Measurements from ENCODE around the gene APOC3.

Gene APOC3

DNA sequence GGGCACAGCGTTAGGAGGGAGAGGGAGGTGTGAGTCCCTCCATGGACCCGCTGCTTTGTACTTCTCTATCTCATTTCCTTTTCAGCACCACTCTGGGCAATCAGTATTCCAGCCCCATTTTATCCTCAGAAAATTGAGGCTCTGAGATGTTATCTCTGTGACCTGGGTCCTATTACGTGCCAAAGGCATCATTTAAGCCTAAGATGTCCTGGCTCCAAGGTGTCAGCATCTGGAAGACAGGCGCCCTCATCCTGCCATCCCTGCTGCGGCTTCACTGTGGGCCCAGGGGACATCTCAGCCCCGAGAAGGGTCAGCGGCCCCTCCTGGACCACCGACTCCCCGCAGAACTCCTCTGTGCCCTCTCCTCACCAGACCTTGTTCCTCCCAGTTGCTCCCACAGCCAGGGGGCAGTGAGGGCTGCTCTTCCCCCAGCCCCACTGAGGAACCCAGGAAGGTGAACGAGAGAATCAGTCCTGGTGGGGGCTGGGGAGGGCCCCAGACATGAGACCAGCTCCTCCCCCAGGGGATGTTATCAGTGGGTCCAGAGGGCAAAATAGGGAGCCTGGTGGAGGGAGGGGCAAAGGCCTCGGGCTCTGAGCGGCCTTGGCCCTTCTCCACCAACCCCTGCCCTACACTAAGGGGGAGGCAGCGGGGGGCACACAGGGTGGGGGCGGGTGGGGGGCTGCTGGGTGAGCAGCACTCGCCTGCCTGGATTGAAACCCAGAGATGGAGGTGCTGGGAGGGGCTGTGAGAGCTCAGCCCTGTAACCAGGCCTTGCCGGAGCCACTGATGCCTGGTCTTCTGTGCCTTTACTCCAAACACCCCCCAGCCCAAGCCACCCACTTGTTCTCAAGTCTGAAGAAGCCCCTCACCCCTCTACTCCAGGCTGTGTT is 829 bp upstream of the APOC3 start:
- Histone ChIP-seq H3K36me3 (no peaks in the 10 kb centered on the region), H3K27me3 (ENCODE audit: insufficient read depth, low read depth, severe bottlenecking) (no peaks in the 10 kb centered on the region), H3K27ac (no peak overlapping the region), H3K4me3 (ENCODE audit: low read depth, low read length) (no peak overlapping the region), H3K9me3 (ENCODE audit: severe bottlenecking) (no peaks in the 10 kb centered on the region)
- TF ChIP-seq, protein P1, sequence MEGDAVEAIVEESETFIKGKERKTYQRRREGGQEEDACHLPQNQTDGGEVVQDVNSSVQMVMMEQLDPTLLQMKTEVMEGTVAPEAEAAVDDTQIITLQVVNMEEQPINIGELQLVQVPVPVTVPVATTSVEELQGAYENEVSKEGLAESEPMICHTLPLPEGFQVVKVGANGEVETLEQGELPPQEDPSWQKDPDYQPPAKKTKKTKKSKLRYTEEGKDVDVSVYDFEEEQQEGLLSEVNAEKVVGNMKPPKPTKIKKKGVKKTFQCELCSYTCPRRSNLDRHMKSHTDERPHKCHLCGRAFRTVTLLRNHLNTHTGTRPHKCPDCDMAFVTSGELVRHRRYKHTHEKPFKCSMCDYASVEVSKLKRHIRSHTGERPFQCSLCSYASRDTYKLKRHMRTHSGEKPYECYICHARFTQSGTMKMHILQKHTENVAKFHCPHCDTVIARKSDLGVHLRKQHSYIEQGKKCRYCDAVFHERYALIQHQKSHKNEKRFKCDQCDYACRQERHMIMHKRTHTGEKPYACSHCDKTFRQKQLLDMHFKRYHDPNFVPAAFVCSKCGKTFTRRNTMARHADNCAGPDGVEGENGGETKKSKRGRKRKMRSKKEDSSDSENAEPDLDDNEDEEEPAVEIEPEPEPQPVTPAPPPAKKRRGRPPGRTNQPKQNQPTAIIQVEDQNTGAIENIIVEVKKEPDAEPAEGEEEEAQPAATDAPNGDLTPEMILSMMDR (IDR thresholded peaks at IDR 0.05; ENCODE audit: low read depth, low read length), result no peak
- no peak for DNase-seq

DNA sequence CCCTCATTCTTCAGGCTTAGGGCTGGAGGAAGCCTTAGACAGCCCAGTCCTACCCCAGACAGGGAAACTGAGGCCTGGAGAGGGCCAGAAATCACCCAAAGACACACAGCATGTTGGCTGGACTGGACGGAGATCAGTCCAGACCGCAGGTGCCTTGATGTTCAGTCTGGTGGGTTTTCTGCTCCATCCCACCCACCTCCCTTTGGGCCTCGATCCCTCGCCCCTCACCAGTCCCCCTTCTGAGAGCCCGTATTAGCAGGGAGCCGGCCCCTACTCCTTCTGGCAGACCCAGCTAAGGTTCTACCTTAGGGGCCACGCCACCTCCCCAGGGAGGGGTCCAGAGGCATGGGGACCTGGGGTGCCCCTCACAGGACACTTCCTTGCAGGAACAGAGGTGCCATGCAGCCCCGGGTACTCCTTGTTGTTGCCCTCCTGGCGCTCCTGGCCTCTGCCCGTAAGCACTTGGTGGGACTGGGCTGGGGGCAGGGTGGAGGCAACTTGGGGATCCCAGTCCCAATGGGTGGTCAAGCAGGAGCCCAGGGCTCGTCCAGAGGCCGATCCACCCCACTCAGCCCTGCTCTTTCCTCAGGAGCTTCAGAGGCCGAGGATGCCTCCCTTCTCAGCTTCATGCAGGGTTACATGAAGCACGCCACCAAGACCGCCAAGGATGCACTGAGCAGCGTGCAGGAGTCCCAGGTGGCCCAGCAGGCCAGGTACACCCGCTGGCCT is 641 bp downstream of the APOC3 start:
- no peak overlapping the region for H3K27ac ChIP-seq
- TF ChIP-seq, protein P1 (IDR thresholded peaks at IDR 0.05; ENCODE audit: low read depth, low read length), result no peak
- H3K36me3 ChIP-seq, result no peaks in the 10 kb centered on the region

DNA sequence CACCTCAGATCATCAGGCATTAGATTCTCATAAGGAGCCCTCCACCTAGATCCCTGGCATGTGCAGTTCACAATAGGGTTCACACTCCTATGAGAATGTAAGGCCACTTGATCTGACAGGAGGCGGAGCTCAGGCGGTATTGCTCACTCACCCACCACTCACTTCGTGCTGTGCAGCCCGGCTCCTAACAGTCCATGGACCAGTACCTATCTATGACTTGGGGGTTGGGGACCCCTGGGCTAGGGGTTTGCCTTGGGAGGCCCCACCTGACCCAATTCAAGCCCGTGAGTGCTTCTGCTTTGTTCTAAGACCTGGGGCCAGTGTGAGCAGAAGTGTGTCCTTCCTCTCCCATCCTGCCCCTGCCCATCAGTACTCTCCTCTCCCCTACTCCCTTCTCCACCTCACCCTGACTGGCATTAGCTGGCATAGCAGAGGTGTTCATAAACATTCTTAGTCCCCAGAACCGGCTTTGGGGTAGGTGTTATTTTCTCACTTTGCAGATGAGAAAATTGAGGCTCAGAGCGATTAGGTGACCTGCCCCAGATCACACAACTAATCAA is 2.2 kb downstream of the APOC3 start:
- Histone ChIP-seq H3K4me3 (ENCODE audit: low read depth, low read length) (no peak overlapping the region), H3K27ac (no peak overlapping the region), H3K9me3 (ENCODE audit: severe bottlenecking) (no peaks in the 10 kb centered on the region), H3K27me3 (ENCODE audit: insufficient read depth, low read depth, severe bottlenecking) (no peaks in the 10 kb centered on the region), H3K36me3 (no peaks in the 10 kb centered on the region)
- DNase-seq, result no peak
- TF ChIP-seq, protein P1 (IDR thresholded peaks at IDR 0.05; ENCODE audit: low read depth, low read length), result no peak

More for the DNA sequence above, 641 bp downstream of the APOC3 start:
- no peaks in the 10 kb centered on the region for H3K27me3 ChIP-seq (ENCODE audit: insufficient read depth, low read depth, severe bottlenecking)
- no peaks in the 10 kb centered on the region for H3K9me3 ChIP-seq (ENCODE audit: severe bottlenecking)
- no peak for DNase-seq
- no peak overlapping the region for H3K4me3 ChIP-seq (ENCODE audit: low read depth, low read length)

DNA sequence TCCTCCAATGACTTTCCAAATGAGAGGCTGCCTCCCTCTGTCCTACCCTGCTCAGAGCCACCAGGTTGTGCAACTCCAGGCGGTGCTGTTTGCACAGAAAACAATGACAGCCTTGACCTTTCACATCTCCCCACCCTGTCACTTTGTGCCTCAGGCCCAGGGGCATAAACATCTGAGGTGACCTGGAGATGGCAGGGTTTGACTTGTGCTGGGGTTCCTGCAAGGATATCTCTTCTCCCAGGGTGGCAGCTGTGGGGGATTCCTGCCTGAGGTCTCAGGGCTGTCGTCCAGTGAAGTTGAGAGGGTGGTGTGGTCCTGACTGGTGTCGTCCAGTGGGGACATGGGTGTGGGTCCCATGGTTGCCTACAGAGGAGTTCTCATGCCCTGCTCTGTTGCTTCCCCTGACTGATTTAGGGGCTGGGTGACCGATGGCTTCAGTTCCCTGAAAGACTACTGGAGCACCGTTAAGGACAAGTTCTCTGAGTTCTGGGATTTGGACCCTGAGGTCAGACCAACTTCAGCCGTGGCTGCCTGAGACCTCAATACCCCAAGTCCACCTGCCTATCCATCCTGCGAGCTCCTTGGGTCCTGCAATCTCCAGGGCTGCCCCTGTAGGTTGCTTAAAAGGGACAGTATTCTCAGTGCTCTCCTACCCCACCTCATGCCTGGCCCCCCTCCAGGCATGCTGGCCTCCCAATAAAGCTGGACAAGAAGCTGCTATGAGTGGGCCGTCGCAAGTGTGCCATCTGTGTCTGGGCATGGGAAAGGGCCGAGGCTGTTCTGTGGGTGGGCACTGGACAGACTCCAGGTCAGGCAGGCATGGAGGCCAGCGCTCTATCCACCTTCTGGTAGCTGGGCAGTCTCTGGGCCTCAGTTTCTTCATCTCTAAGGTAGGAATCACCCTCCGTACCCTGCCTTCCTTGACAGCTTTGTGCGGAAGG is 2.9 kb downstream of the APOC3 start:
- TF ChIP-seq, protein P1 (IDR thresholded peaks at IDR 0.05; ENCODE audit: low read depth, low read length), result 0 out of 2 replicates have a peak, but pooled peaks have one; percentile 6
- Histone ChIP-seq H3K27ac (no peak overlapping the region), H3K27me3 (ENCODE audit: insufficient read depth, low read depth, severe bottlenecking) (no peaks in the 10 kb centered on the region), H3K36me3 (no peaks in the 10 kb centered on the region), H3K4me3 (ENCODE audit: low read depth, low read length) (no peak overlapping the region), H3K9me3 (ENCODE audit: severe bottlenecking) (no peaks in the 10 kb centered on the region)
- DNase-seq, result no peak

DNA sequence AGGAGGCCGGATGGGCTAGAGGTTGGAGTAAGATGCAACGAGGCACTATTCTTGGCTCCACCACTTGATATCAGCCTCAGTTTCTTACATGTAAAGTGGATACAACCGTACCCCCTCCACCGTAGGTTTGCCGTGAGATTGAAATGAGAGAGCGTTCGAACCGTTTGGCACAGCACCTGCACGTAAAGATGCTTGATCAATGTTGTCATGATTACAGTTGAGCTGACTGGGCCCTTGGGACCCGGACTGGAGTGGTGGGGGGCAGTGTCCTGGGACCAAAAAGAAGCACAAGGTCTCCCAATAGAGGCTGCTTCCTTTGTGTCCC is 3.7 kb downstream of the APOC3 start:
- no peak overlapping the region for H3K27ac ChIP-seq
- TF ChIP-seq, protein P1 (IDR thresholded peaks at IDR 0.05; ENCODE audit: low read depth, low read length), result no peak
- no peak overlapping the region for H3K4me3 ChIP-seq (ENCODE audit: low read depth, low read length)
- no peaks in the 10 kb centered on the region for H3K36me3 ChIP-seq
- H3K9me3 ChIP-seq (ENCODE audit: severe bottlenecking), result no peaks in the 10 kb centered on the region
- DNase-seq, result no peak
- H3K27me3 ChIP-seq (ENCODE audit: insufficient read depth, low read depth, severe bottlenecking), result no peaks in the 10 kb centered on the region

Data from WERI-Rb-1 (cell line).